K562 (cell line): ENCODE measurements around the gene ISG20L2. TPM values are rescaled to one million over a fixed set of nuclear protein-coding genes. Genes with fewer than 3 reads are reported as not detected.

Experiments used
- DDX20 ChIP-seq: fragments of 450-650 bp; IDR thresholded peaks from 2 replicates; pipeline ENCODE4 v1.6.1; 2016; ENCODE audit warnings: missing genetic modification characterization, low read depth, mild to moderate bottlenecking, missing compliant biosample characterization, moderate library complexity
- ERF ChIP-seq: fragments of 450-650 bp; formaldehyde crosslinking; IDR thresholded peaks from 2 replicates; pipeline ENCODE4 v1.4.0; 2020; ENCODE audit warnings: mild to moderate bottlenecking, mixed read lengths
- FIP1L1 ChIP-seq: fragments of 200-400 bp; formaldehyde crosslinking; IDR thresholded peaks from 2 replicates; pipeline ENCODE4 v1.6.1; 2018; ENCODE audit warnings: mild to moderate bottlenecking, low read depth, low read length; ENCODE audit not compliant: poor library complexity, severe bottlenecking
- FOXO4 ChIP-seq: fragments of 450-650 bp; formaldehyde crosslinking; IDR thresholded peaks from 2 replicates; pipeline ENCODE4 v1.4.0; 2020; ENCODE audit warnings: mild to moderate bottlenecking, moderate library complexity
- GMEB1 ChIP-seq: fragments of 250-450 bp; sonication (Bioruptor Pico); IDR thresholded peaks from 2 replicates; pipeline ENCODE4 v1.4.0; 2020; ENCODE audit warnings: mild to moderate bottlenecking
- ILF3 ChIP-seq: fragments of 450-650 bp; IDR thresholded peaks from 2 replicates; pipeline ENCODE4 v1.6.1; 2018; ENCODE audit warnings: antibody characterized with exemption, mild to moderate bottlenecking, moderate library complexity, borderline replicate concordance
- JUNB ChIP-seq: fragments of 450-650 bp; formaldehyde crosslinking; conservative IDR thresholded peaks from 2 replicates; pipeline ENCODE4 v1.4.0; 2020; ENCODE audit warnings: mild to moderate bottlenecking
- MBD2 ChIP-seq: sonication (generic); IDR thresholded peaks from 2 replicates; pipeline ENCODE4 v1.6.1; 2016; ENCODE audit warnings: low read depth, borderline replicate concordance
- MYBL2 ChIP-seq, 2 experiments: fragments of 450-650 bp in 1 of 2; sonication (generic) in 1 of 2; formaldehyde crosslinking in 1 of 2; IDR thresholded peaks; 2 replicates each; pipeline versions ENCODE4 v1.6.1 to v1.8.1; 2017 to 2022; ENCODE audit warnings: borderline replicate concordance in 1 of 2, inconsistent platforms in 1 of 2, low read depth in 1 of 2, mild to moderate bottlenecking in 1 of 2, missing genetic modification reagents in 1 of 2, moderate library complexity in 1 of 2
- NFE2L1 ChIP-seq: fragments of 450-650 bp; IDR thresholded peaks from 2 replicates; pipeline ENCODE4 v1.6.1; 2016; ENCODE audit warnings: missing genetic modification characterization, low read depth, mild to moderate bottlenecking, missing compliant biosample characterization, moderate library complexity, borderline replicate concordance
- NR2F6 ChIP-seq: fragments of 450-650 bp; formaldehyde crosslinking; IDR thresholded peaks from 2 replicates; pipeline ENCODE4 v1.4.0; 2020; ENCODE audit warnings: mild to moderate bottlenecking
- PML ChIP-seq: IDR thresholded peaks from 2 replicates; pipeline ENCODE4 v1.6.1; 2012; ENCODE audit warnings: low read length, inconsistent platforms
- PRPF4 ChIP-seq: fragments of 200-400 bp; formaldehyde crosslinking; IDR thresholded peaks from one replicate; pipeline ENCODE4 v1.6.1; 2017; ENCODE audit warnings: low read length, low read depth, mild to moderate bottlenecking; ENCODE audit not compliant: insufficient read depth, poor library complexity, severe bottlenecking
- PURB ChIP-seq: sonication (generic); formaldehyde crosslinking; IDR thresholded peaks from 2 replicates; pipeline ENCODE4 v1.9.0; 2021; ENCODE audit warnings: low read depth, mild to moderate bottlenecking, missing genetic modification reagents
- RBFOX2 ChIP-seq: fragments of 200-400 bp; formaldehyde crosslinking; IDR thresholded peaks from 2 replicates; pipeline ENCODE4 v1.6.1; 2017; ENCODE audit warnings: low read depth, mild to moderate bottlenecking, low read length, moderate library complexity
- RBM17 ChIP-seq: fragments of 200-400 bp; formaldehyde crosslinking; IDR thresholded peaks from 2 replicates; pipeline ENCODE4 v1.6.1; 2017; ENCODE audit warnings: low read depth, mild to moderate bottlenecking, low read length, borderline replicate concordance
- RCOR1 ChIP-seq, 2 experiments: IDR thresholded peaks; 2 replicates each; pipeline ENCODE4 v1.6.1; 2012; ENCODE audit warnings: low read depth in 2 of 2, low read length in 2 of 2, borderline replicate concordance in 1 of 2, improper control_type of control experiment in 1 of 2
- SIX5 ChIP-seq, 2 experiments: IDR thresholded peaks; 2 replicates each; pipeline ENCODE4 v1.6.1; 2011; ENCODE audit warnings: low read length in 2 of 2, borderline replicate concordance in 1 of 2, low read depth in 1 of 2, mild to moderate bottlenecking in 1 of 2, moderate library complexity in 1 of 2; ENCODE audit not compliant: insufficient read depth in 1 of 2
- SREBF1 ChIP-seq: fragments of 150-350 bp; IDR thresholded peaks from 2 replicates; pipeline ENCODE4 v1.6.1; 2014; ENCODE audit warnings: antibody characterized with exemption, low read depth, low read length, borderline replicate concordance
- STAT5A ChIP-seq: IDR thresholded peaks from 2 replicates; pipeline ENCODE4 v1.6.1; 2012; ENCODE audit warnings: low read length, inconsistent platforms, borderline replicate concordance
- TCF7 ChIP-seq: sonication (generic); IDR thresholded peaks from 2 replicates; pipeline ENCODE4 v1.6.1; 2016; ENCODE audit warnings: antibody characterized with exemption, borderline replicate concordance
- ZC3H4 ChIP-seq: sonication (generic); formaldehyde crosslinking; IDR thresholded peaks from 2 replicates; pipeline ENCODE4 v1.9.0; 2021; ENCODE audit warnings: missing genetic modification reagents, borderline replicate concordance
- ZEB2 ChIP-seq: fragments of 450-650 bp; IDR thresholded peaks from 2 replicates; pipeline ENCODE4 v1.6.1; 2016
- ZNF23 ChIP-seq: fragments of 250-450 bp; sonication (Bioruptor Pico); IDR thresholded peaks from 2 replicates; pipeline ENCODE4 v1.4.0; 2020; ENCODE audit warnings: mild to moderate bottlenecking
- ZNF561 ChIP-seq: fragments of 450-650 bp; formaldehyde crosslinking; conservative IDR thresholded peaks from 2 replicates; pipeline ENCODE4 v1.4.0; 2020; ENCODE audit warnings: mild to moderate bottlenecking, moderate library complexity
- ZSCAN32 ChIP-seq: fragments of 450-650 bp; formaldehyde crosslinking; IDR thresholded peaks from 2 replicates; pipeline ENCODE4 v1.4.0; 2020; ENCODE audit warnings: mild to moderate bottlenecking, moderate library complexity
- polyA plus RNA-seq, 8 experiments: library from polyadenylated mRNA; depleted of rRNA in 4 of 8; stranded (reverse) in 5 of 8; unstranded in 3 of 8; fragments of >200 nt; fragmentation: Nextera tagmentation in 2 of 8; fragmentation: Illumina TruSeq in 1 of 8; extraction: Ambion mirVana in 2 of 8; extraction: Trizol in 1 of 8; gene quantifications; 2 replicates each; pipeline versions ENCODE4 v1.2.1 to v1.2.3, GENCODE V29; 2011 to 2014; ENCODE audit warnings: inconsistent platforms in 1 of 8, missing spikeins in 1 of 8
- total RNA-seq, 7 experiments: library from RNA; depleted of rRNA in 6 of 7; stranded (reverse); fragments of >200 nt in 6 of 7; fragmentation: Illumina TruSeq in 2 of 7; extraction: Trizol in 2 of 7; gene quantifications; 2 replicates each; pipeline versions ENCODE4 v1.2.1 to v1.2.3, GENCODE V29; 2011 to 2021; ENCODE audit warnings: low replicate concordance in 1 of 7

Gene ISG20L2
- total and polyA plus RNA-seq, 9 of the 15 experiments (the other 6 are each of a cell fraction or from before 2014, with no cell fraction given) = 21.3 to 130 (median 50.3) TPM

GRCh38 chr1:156755527-156755950 is 27.0 kb upstream of the ISG20L2 start (continued):
- 0 out of 2 replicates have a peak, but pooled peaks have one; percentile 39 for TF ChIP-seq GMEB1 (CRISPR knock-in tag)
- TF ChIP-seq JUNB (CRISPR knock-in tag) = no peak
- TF ChIP-seq RBFOX2 = no peak
- no peak for TF ChIP-seq MYBL2 (IDR thresholded peaks at IDR 0.05; ENCODE audit: low read depth)
- no peak for TF ChIP-seq MYBL2 (CRISPR knock-in tag; IDR thresholded peaks at IDR 0.05; ENCODE audit: borderline replicate concordance)
- TF ChIP-seq PURB (CRISPR knock-in tag) = no peak
- no peak for TF ChIP-seq PRPF4
- peak; percentile 62 for TF ChIP-seq ZNF23
- TF ChIP-seq ZNF561 = no peak
- TF ChIP-seq SIX5 (IDR thresholded peaks at IDR 0.05; ENCODE audit: borderline replicate concordance in 1 of 2, insufficient read depth in 1 of 2, low read depth in 1 of 2, low read length in 2 of 2) = no peak
- TF ChIP-seq ILF3 = no peak
- no peak for TF ChIP-seq MBD2
- peak; percentile 79; the same call in 1 of the 2 replicates for TF ChIP-seq ERF (CRISPR knock-in tag)
- no peak for TF ChIP-seq ZC3H4 (CRISPR knock-in tag)
- no peak for TF ChIP-seq RCOR1 (IDR thresholded peaks at IDR 0.05; ENCODE audit: borderline replicate concordance in 1 of 2, low read depth in 2 of 2, low read length in 2 of 2)
- no peak for TF ChIP-seq ZSCAN32 (CRISPR knock-in tag)
- TF ChIP-seq NR2F6 (CRISPR knock-in tag) = no peak
- TF ChIP-seq FIP1L1 = no peak
- peak; percentile 17; the same call in 1 of the 2 replicates for TF ChIP-seq STAT5A
- no peak for TF ChIP-seq FOXO4
- TF ChIP-seq NFE2L1 (tag) = peak; percentile 40; the same call in 1 of the 2 replicates
- 0 out of 2 replicates have a peak, but pooled peaks have one; percentile 24 for TF ChIP-seq PML
- TF ChIP-seq DDX20 (tag) = peak; percentile 83
- TF ChIP-seq RBM17 = no peak
- TF ChIP-seq ZEB2 = no peak
- TF ChIP-seq TCF7 = no peak
- TF ChIP-seq SREBF1 = no peak
